ENCODE measurements around the gene PLD6. TPM values are rescaled to one million over a fixed set of nuclear protein-coding genes. Genes with fewer than 3 reads are reported as not detected.
"Not testable (repeated sequence)": the region's sequence is repeated elsewhere in the genome, so short reads cannot be mapped to it uniquely, and the experiment has no call there.

The PLD6 gene
- total and polyA plus RNA-seq, 8 donors, result 1.1 to 3.0 (median 1.4) TPM; not detected in 2

- no peak for DNase-seq
- TF ChIP-seq POLR2A (IDR thresholded peaks at IDR 0.05), result no peak
- no peak for TF ChIP-seq EP300 (IDR thresholded peaks at IDR 0.05)
- TF ChIP-seq POLR2AphosphoS5 (IDR thresholded peaks at IDR 0.05), result no peak
- TF ChIP-seq CTCF (IDR thresholded peaks at IDR 0.05), result no peak
- no peaks in the 10 kb centered on the region for H3K9me3 ChIP-seq
- peak overlapping the region in 4 of 5 donors; percentile 45 to 95 (median 59) for H3K27ac ChIP-seq
- intact Hi-C loops (cut with DNase I; ENCODE audit: low total_unique reads), result no loop called here
- peaks cover 0 to 12% (median 8%) of the 10 kb centered on the region in 4 donors for H3K36me3 ChIP-seq
- peaks cover 23 to 56% (median 45%) of the 10 kb centered on the region in 4 donors for H3K4me1 ChIP-seq
- H3K27me3 ChIP-seq, result no peaks in the 10 kb centered on the region
- WGBS, 5 donors, result 54 to 79% (median 71%) methylated on average over 7 of the region's 7 CpGs
- no peak overlapping the region for H3K4me3 ChIP-seq
Measured at GRCh38 chr17:17200311-17200710, 5.8 kb downstream of the PLD6 start.

DNA sequence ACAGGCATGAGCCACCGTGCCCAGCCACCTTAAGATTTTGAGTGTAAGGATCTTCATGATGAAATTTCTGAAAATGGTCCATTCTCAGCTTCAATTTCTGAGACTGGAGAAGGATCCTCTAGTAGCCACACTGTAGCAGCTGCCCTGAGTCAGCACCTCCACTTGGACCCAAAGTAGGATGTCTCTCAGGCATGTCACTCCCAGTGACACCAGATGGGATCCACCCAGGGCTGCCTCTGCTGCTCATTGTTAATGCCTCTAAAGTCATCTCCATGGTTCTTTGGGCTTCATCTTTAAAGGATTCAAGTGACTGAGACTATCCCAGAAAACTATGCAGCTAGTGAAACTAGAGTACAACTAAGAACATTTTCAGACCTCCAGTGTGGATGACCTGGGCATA, 7.9 kb downstream of the PLD6 start:
- no peaks in the 10 kb centered on the region for H3K9me3 ChIP-seq
- H3K4me3 ChIP-seq, result no peak overlapping the region
- H3K36me3 ChIP-seq, result peaks cover 0 to 12% (median 8%) of the 10 kb centered on the region in 4 donors
- intact Hi-C loops (cut with DNase I; ENCODE audit: low total_unique reads), result no loop called here
- no peaks in the 10 kb centered on the region for H3K27me3 ChIP-seq
- 94 to 100% (median 97%) methylated on average over 1 of the region's 1 CpG for WGBS, 5 donors
- H3K27ac ChIP-seq, result no peak overlapping the region
- no peak for DNase-seq
- TF ChIP-seq POLR2AphosphoS5 (IDR thresholded peaks at IDR 0.05) (no peak), POLR2A (IDR thresholded peaks at IDR 0.05) (no peak), CTCF (IDR thresholded peaks at IDR 0.05) (no peak), EP300 (IDR thresholded peaks at IDR 0.05) (no peak)
- H3K4me1 ChIP-seq, result peaks cover 7 to 36% (median 26%) of the 10 kb centered on the region in 4 donors

DNA sequence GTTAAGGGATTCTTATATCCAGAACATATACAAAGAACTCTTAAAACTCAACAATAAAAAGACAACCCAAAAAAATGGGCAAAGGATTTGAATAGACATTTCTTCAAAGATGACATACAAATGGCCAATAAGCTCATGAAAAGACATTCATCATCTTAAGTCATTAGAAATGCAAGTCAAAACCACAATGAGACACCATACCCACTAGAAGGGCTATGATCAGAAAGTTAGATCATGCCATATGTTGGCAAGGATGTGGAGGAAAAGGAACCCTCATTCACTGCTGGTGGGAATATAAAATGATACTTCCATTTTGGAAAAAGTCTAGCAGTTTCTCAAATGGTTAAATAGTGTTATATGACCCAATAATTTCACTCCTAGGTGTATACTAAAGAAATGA, 9.4 kb downstream of the PLD6 start:
- no peak for TF ChIP-seq CTCF (IDR thresholded peaks at IDR 0.05)
- no peak for TF ChIP-seq POLR2A (IDR thresholded peaks at IDR 0.05)
- TF ChIP-seq EP300 (IDR thresholded peaks at IDR 0.05), result no peak
- no peak for TF ChIP-seq POLR2AphosphoS5 (IDR thresholded peaks at IDR 0.05)
- intact Hi-C loops (cut with DNase I; ENCODE audit: low total_unique reads), result no loop called here
- H3K27ac ChIP-seq, result no peak overlapping the region
- peaks cover 10 to 38% (median 23%) of the 10 kb centered on the region in 4 donors for H3K4me1 ChIP-seq
- no peaks in the 10 kb centered on the region for H3K36me3 ChIP-seq
- DNase-seq, result no peak
- H3K9me3 ChIP-seq, result no peaks in the 10 kb centered on the region
- no peak overlapping the region for H3K4me3 ChIP-seq
- H3K27me3 ChIP-seq, result no peaks in the 10 kb centered on the region

- H3K9me3 ChIP-seq; H3K27me3 ChIP-seq; DNase-seq; H3K27ac ChIP-seq; H3K4me3 ChIP-seq; H3K36me3 ChIP-seq; intact Hi-C loops (cut with DNase I; ENCODE audit: low total_unique reads): not testable (repeated sequence)
- peaks cover 11 to 40% (median 24%) of the 10 kb centered on the region in 4 donors for H3K4me1 ChIP-seq
- WGBS, 5 donors, result 87 to 93% (median 93%) methylated on average over 5 of the region's 5 CpGs
Measured at GRCh38 chr17:17195466-17195865, 10.7 kb downstream of the PLD6 start.

DNA sequence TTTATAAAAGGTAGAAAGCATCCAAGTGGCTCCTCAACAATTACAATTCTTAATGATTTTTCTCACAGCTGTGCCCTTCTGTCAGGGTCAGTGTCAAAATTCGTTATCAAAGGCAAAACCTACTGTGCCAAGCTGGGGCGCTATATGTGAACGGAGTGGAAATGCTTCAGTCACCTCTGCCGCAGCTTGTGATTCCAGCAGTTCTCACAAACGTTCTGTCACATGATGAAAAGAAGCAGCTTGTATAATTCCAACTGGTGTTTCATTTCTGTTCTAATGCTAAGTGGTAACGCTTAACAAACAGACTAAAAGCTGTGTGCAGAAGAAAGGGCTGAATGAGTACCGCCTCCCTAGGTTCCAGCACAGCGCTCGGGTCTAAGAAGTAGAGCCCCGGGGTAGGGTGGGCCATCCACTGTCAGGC, 14.2 kb downstream of the PLD6 start:
- 35 to 57% (median 56%) methylated on average over 10 of the region's 10 CpGs for WGBS, 5 donors

More for the DNA sequence above, 14.2 kb downstream of the PLD6 start:
- Histone ChIP-seq H3K9me3 (no peaks in the 10 kb centered on the region), H3K36me3 (peaks cover 4 to 34% (median 31%) of the 10 kb centered on the region in 4 donors), H3K4me1 (peaks cover 7 to 46% (median 31%) of the 10 kb centered on the region in 4 donors), H3K27me3 (no peaks in the 10 kb centered on the region), H3K27ac (peak overlapping the region in 4 of 5 donors; percentile 30 to 79 (median 68)), H3K4me3 (no peak overlapping the region)
- intact Hi-C loops (cut with DNase I; ENCODE audit: low total_unique reads), result no loop called here
- peak in 1 of 2 donors; percentile 48 for DNase-seq
- TF ChIP-seq CTCF (IDR thresholded peaks at IDR 0.05) (no peak), POLR2A (IDR thresholded peaks at IDR 0.05) (no peak), POLR2AphosphoS5 (IDR thresholded peaks at IDR 0.05) (no peak), EP300 (IDR thresholded peaks at IDR 0.05) (no peak)
